ENCODE data around the gene ABAT.

DNA sequence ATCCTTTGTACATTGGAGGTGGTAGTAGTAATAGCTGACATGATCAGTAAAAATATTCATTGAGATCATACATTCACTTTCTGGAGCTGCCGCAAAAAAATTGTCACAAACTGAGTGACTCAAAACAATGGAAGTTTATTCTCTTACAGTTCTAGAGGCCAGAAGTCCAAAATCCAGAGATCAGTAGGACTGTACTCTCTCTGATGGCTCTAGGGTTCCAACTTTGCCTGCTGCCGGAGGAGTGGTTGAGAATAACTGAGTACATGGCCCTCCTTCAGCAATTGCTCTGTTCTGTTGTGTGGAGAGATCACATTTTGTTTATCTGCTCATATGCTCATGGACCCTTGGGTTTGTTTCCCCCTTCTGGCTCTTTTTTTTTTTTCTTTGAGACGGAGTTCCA, 23.5 kb downstream of the ABAT start:
- TF ChIP-seq, protein P1, sequence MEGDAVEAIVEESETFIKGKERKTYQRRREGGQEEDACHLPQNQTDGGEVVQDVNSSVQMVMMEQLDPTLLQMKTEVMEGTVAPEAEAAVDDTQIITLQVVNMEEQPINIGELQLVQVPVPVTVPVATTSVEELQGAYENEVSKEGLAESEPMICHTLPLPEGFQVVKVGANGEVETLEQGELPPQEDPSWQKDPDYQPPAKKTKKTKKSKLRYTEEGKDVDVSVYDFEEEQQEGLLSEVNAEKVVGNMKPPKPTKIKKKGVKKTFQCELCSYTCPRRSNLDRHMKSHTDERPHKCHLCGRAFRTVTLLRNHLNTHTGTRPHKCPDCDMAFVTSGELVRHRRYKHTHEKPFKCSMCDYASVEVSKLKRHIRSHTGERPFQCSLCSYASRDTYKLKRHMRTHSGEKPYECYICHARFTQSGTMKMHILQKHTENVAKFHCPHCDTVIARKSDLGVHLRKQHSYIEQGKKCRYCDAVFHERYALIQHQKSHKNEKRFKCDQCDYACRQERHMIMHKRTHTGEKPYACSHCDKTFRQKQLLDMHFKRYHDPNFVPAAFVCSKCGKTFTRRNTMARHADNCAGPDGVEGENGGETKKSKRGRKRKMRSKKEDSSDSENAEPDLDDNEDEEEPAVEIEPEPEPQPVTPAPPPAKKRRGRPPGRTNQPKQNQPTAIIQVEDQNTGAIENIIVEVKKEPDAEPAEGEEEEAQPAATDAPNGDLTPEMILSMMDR (IDR thresholded peaks at IDR 0.05; ENCODE audit: low read length), result no peak
- no peak for TF ChIP-seq EZH2 (optimal IDR thresholded peaks at IDR 0.05; ENCODE audit: low read depth, low read length)
- TF ChIP-seq EZH2phosphoT487 (IDR thresholded peaks at IDR 0.05; ENCODE audit: low read length), result no peak
